KBM-7 (cell line): ENCODE results near the gene ZNF398.
"Not testable (repeated sequence)": the region's sequence is repeated elsewhere in the genome, so short reads cannot be mapped to it uniquely, and the experiment has no call there.

Experiments used
- DNase-seq: peaks from one replicate; pipeline ENCODE4 v3.0.0-alpha.2; 2015
- in situ Hi-C: fragments of 300-500 bp; cut with MboI; formaldehyde crosslinking; loops from 2 replicates; pipeline ENCODE4 v1.14.3; 2020; ENCODE audit warnings: low sequenced_read_pairs, low pct_unique_long_range_greater_than_20kb, mixed read lengths

Gene ZNF398

GRCh38 chr7:149147072-149147751, at the start of gene ZNF398:
Gene ZNF398 (plus strand): TSS chr7:149147453. CDS start chr7:149147743, 290 bp downstream.
- peak; percentile 89 for DNase-seq
- in situ Hi-C loops: no loop called here

GRCh38 chr7:149099058-149099457, 48.2 kb upstream of the ZNF398 start:
- in situ Hi-C loops: no loop called here
- no peak for DNase-seq

GRCh38 chr7:149100821-149101220, 46.4 kb upstream of the ZNF398 start:
- in situ Hi-C loops: no loop called here
- DNase-seq: no peak

GRCh38 chr7:149102666-149103065, 44.6 kb upstream of the ZNF398 start:
- in situ Hi-C loops: no loop called here

GRCh38 chr7:149103424-149103823, 43.8 kb upstream of the ZNF398 start:
- DNase-seq: no peak
- in situ Hi-C loops: no loop called here

More at GRCh38 chr7:149102666-149103065, 44.6 kb upstream of the ZNF398 start:
- DNase-seq: no peak

GRCh38 chr7:149104214-149104613, 43.0 kb upstream of the ZNF398 start:
- in situ Hi-C loops: no loop called here
- no peak for DNase-seq

GRCh38 chr7:149104749-149105148, 42.5 kb upstream of the ZNF398 start:
- in situ Hi-C loops: no loop called here
- DNase-seq: no peak

- no peak for DNase-seq
- in situ Hi-C loops: no loop called here
These were observed 37.3 kb upstream of the ZNF398 start for GRCh38 chr7:149109969-149110368.

GRCh38 chr7:149125189-149125862, 21.9 kb upstream of the ZNF398 start:
- peak; percentile 67 for DNase-seq

GRCh38 chr7:149125863-149126661, 21.2 kb upstream of the ZNF398 start, which contains the start of gene ZNF425:
Gene ZNF425 (minus strand): TSS chr7:149126324. CDS start chr7:149126213, 111 bp downstream.
- in situ Hi-C loops: no loop called here
- peak; percentile 93 for DNase-seq

More at GRCh38 chr7:149125189-149125862, 21.9 kb upstream of the ZNF398 start:
- in situ Hi-C loops: no loop called here

GRCh38 chr7:149126662-149127266, 20.5 kb upstream of the ZNF398 start:
- in situ Hi-C loops: no loop called here
- peak; percentile 66 for DNase-seq

- peak; percentile 34 for DNase-seq
- in situ Hi-C loops: no loop called here
These were observed 16.6 kb upstream of the ZNF398 start for GRCh38 chr7:149130572-149131198.

- no peak for DNase-seq
- in situ Hi-C loops: no loop called here
These were observed 14.1 kb upstream of the ZNF398 start for GRCh38 chr7:149133028-149133710.

- no peak for DNase-seq
- in situ Hi-C loops: no loop called here
These were observed 11.1 kb upstream of the ZNF398 start for GRCh38 chr7:149136118-149136517.

GRCh38 chr7:149140831-149141230, 6.4 kb upstream of the ZNF398 start:
- DNase-seq: no peak
- in situ Hi-C loops: no loop called here

GRCh38 chr7:149141893-149142292, 5.4 kb upstream of the ZNF398 start:
- DNase-seq: no peak
- in situ Hi-C loops: no loop called here

GRCh38 chr7:149144436-149144922, 2.8 kb upstream of the ZNF398 start:
- DNase-seq, in situ Hi-C loops: not testable (repeated sequence)
